ENCODE results near the gene SHMT2.

- TF ChIP-seq TAF1 (IDR thresholded peaks at IDR 0.05; ENCODE audit: low read depth, low read length) (peak; percentile 49), POLR2AphosphoS5 (IDR thresholded peaks at IDR 0.05; ENCODE audit: low read depth, low read length) (peak; percentile 50; the same call in 1 of the 2 replicates), POLR2A (IDR thresholded peaks at IDR 0.05; ENCODE audit: low read depth, low read length) (0 out of 2 replicates have a peak, but pooled peaks have one; percentile 48), PAX5 (IDR thresholded peaks at IDR 0.05; ENCODE audit: insufficient read depth, low read length, severe bottlenecking) (no peak)
These were observed at the start of gene SHMT2 for GRCh38 chr12:57229634-57230380.

All from GM12891 (cell line).